Measurements from ENCODE around the gene CTRB1.

Gene CTRB1

GRCh38 chr16:75218256-75219076, at the start of gene CTRB1:
TSS of gene CTRB1 (plus strand) at chr16:75218988. CDS start at chr16:75219008, 20 bp downstream.
- DNase-seq (ENCODE audit: low spot score), result no peak

DNA sequence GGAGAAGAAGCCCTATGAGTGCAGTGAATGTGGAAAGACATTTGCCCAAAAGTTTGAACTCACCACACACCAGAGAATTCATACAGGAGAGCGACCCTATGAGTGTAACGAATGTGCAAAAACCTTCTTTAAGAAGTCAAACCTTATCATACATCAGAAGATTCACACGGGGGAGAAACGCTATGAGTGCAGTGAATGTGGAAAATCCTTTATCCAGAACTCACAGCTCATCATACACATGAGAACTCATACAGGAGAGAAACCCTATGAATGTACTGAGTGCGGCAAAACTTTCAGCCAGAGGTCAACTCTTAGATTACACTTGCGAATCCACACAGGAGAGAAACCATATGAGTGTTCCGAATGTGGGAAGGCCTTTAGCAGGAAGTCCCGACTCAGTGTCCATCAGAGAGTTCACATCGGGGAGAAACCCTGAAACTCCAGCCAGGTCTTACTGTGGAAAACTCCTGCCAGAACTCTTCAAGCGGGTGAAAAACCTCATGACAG, 48.8 kb upstream of the CTRB1 start:
- DNase-seq (ENCODE audit: low spot score), result no peak

- DNase-seq (ENCODE audit: low spot score), result no peak
Measured at GRCh38 chr16:75172578-75172977, 46.2 kb upstream of the CTRB1 start.

GRCh38 chr16:75175074-75175473, 43.7 kb upstream of the CTRB1 start:
- DNase-seq (ENCODE audit: low spot score), result no peak

DNA sequence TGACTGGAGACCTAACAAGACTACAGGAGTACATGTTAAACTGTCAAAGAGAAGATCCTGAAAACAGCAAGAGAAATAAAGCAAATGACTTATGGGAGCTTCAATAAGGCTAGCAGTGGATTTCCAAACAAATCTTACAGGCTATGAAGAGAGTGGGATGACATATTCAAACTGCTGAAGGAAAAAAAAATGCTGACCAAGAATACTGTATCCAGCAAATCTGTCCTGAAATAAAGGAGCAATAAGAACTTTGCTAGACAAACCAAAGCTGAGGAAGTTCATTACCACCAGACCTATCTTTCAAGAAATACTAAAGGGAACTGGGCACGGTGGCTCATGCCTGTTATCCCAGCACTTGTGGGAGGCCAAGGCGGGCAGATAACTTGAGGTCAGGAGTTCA, 41.9 kb upstream of the CTRB1 start:
- DNase-seq (ENCODE audit: low spot score), result no peak

DNA sequence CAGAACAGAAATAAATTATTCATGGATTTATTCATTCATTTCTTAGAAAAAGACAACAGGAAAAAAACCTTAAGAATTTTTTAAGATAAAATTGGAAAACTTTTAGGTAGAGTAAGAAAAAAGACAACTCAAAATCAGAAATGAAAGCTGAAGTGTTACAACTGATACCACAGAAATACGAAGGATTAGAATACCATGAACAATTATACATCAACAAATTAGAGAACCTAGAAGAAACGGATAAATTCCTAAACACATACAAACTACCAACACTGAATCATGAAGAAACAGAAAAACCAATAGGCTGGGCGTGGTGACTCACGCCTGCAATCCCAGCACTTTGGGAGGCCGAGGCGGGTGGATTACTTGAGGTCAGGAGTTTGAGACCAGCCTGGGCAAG, 39.6 kb upstream of the CTRB1 start:
- DNase-seq (ENCODE audit: low spot score), result no peak

DNA sequence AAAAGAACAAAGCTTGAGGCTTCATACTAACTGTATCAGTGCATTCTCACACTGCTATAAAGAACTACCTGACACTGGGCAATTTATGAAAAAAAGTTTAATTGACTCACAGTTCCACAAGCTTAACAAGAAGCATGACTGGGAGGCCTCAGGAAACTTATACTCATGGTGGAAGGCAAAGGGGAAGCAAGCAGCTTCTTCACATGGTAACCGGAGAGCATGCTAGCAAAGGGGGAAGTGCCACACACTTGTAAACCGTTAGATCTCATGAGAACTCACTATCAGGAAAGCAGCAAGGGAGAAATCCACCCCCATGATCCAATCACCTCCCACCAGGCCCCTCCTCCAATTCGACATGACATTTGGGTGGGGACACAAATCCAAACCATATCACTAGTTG, 37.2 kb upstream of the CTRB1 start:
- no peak for DNase-seq (ENCODE audit: low spot score)

DNA sequence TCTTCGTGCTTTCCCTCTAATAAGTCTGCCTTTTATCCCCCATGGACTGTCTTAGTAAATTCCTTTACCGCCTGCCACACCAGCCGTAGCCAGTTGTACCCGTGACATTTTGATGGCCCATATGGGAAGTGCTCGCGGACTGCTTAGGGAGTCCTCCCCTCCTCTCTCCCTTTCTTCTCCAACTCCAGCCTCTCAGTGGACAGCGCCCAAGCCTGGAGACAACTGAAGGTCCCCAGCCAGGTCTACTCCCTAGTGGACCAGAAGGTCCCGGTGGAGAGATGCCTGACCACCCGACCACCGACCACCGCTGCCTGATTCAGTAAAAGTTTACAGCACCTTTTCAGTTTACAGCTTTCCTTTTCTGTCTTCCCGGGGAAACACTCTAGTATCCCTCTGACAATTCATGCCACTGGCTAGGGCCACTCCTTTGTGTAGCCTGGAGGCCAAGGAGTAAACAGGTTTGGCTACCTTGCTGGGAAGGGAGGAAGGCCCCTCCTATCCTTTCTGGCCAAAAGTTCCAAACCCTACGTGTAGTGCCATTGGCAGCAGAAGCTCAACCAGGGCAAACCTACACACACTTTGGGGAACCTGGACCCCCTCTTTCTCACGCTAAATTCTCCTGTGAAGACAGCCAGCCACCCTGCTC, 29.8 kb upstream of the CTRB1 start:
- no peak for DNase-seq (ENCODE audit: low spot score)

DNA sequence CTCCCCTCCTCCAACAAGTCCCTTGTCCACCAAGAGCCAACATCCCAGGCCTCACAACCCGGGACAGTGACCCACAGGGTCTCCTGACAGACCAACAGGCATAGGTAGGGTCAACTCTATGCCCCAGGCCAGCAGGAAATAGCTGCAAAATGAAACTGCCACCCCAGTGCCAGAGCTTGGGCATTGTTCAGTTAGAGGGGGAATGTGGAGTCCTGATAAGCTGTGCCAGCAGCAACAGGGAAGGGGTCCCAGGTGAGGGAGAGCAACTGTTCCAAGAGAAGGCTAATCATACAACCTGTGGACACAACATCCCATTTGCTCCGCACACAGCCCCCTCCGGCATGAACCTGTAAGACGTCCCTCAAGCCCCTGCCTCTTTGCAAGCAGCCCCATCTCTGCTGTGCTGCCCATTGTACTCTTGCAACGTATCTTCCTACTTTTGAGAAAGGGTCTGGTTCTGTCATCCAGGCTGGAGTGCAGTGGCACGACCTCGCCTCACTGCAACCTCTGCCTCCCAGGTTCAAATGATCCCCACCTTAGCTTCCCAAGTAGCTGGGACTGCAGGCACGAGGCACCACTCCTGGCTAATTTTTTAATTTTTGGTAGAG, 29.0 kb upstream of the CTRB1 start:
- no peak for DNase-seq (ENCODE audit: low spot score)

GRCh38 chr16:75192606-75193264, 26.1 kb upstream of the CTRB1 start:
- DNase-seq (ENCODE audit: low spot score), result no peak

GRCh38 chr16:75193265-75193650, 25.5 kb upstream of the CTRB1 start:
- DNase-seq (ENCODE audit: low spot score), result no peak

- DNase-seq (ENCODE audit: low spot score), result no peak
Measured at GRCh38 chr16:75193730-75194444, 24.9 kb upstream of the CTRB1 start.

GRCh38 chr16:75195811-75196790, 22.7 kb upstream of the CTRB1 start:
- no peak for DNase-seq (ENCODE audit: low spot score)

- DNase-seq (ENCODE audit: low spot score), result no peak
Measured at GRCh38 chr16:75196836-75197235, 22.0 kb upstream of the CTRB1 start.

- DNase-seq (ENCODE audit: low spot score), result no peak
Measured at GRCh38 chr16:75197522-75198134, 21.2 kb upstream of the CTRB1 start.

DNA sequence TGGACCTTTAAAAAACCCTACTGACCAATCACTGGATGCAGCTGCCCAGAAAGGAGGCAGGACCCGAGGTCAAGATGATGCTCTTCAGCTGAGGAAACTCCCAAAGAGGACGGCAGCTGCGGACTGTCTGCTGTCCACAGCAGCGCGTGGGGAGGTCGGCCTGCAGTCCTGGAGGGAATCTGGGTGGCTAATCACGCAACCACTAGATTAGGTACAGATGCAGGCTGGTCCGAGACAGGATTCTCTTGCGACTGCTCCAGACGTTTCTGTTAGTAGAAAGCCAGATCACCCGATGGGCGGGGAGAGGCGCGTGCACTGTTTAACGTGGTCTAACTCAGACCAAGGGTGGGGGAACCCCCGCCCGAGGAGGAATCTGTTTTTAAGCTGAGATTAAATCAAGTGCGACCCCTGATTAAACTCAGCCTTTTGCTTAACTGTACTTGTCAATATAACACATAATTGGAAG, 20.6 kb upstream of the CTRB1 start:
- DNase-seq (ENCODE audit: low spot score), result no peak

DNA sequence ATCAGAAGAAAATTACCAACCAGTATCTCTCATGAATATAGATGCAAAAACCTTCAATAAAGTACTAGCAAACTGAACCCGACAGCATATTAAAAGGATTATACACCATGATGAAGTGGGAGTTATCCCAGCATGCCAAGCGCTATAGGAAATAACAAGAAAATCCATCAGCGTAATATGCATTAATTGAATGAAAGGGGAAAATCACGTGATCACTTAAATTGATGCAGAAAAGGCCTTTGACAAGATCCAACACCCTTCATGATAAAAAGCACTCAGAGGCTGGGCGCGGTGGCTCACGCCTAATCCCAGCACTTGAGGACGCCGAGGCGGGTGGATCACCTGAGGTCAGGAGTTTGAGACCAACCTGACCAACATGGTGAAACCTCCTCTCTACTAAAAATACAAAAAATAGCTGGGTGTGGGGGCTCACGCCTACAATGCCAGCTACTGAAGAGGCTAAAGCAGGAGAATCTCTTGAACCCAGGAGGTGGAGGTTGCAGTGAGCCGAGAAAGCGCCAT, 16.7 kb upstream of the CTRB1 start:
- DNase-seq (ENCODE audit: low spot score), result no peak

DNA sequence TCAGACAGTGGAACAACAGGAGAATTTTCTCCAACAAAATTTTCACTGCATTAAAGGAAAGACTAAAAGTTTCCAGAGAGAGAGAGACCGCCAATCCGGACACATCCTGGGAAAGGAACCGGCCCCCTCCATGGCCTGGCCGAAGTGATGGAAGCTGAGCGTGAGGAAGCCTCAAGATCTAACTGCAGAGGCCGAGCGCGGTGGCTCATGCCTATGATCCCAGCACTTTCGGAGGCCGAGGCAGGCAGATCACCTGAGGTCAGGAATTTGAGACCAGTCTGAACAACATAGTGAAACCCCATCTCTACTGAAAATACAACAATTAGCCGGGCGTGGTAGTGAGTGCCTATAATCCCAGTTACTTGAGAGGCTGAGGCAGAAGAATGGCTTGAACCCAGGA, 15.7 kb upstream of the CTRB1 start:
- DNase-seq (ENCODE audit: low spot score), result no peak

- no peak for DNase-seq (ENCODE audit: low spot score)
Measured at GRCh38 chr16:75203667-75204409, 14.9 kb upstream of the CTRB1 start.
